Epithelial cell of esophagus (primary cell): ENCODE data around the gene CCBE1.

Source experiments
- DNase-seq: peaks from one replicate; pipeline ENCODE4 v3.0.0; 2010; ENCODE audit warnings: low read depth
- H3K4me3 ChIP-seq: 2 replicates; pipeline ENCODE4 v1.5.1; 2011; ENCODE audit warnings: mild to moderate bottlenecking, low read length, control low read depth
- TF ChIP-seq, protein P1 (sequence below): IDR thresholded peaks from 2 replicates; pipeline ENCODE4 v1.5.1; 2011; ENCODE audit warnings: low read depth, mild to moderate bottlenecking, low read length, control low read depth, inconsistent platforms; ENCODE audit not compliant: insufficient read depth; ENCODE audit errors: missing control alignments

CCBE1 gene

DNA sequence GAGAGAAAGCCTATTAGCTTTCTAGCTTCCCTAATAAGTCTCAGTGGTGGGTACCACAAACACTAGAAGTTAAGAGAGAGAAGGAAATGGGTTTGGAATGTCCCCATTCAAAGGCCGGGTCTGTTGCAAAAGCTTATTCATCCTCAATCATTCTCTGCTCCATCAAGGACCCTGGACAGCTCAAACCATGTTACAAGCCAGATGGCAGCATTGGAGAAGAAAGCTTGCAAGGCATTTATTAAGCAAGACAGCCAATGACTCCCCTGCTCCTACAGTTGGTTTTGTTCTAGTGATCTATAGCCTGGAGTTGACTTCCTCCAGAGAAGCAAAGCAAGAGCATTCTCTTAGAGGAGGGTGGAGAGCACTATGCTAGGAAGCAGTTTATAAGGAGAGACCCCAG, 251.2 kb downstream of the CCBE1 start:
- DNase-seq = peak; percentile 59
- TF ChIP-seq, protein P1, sequence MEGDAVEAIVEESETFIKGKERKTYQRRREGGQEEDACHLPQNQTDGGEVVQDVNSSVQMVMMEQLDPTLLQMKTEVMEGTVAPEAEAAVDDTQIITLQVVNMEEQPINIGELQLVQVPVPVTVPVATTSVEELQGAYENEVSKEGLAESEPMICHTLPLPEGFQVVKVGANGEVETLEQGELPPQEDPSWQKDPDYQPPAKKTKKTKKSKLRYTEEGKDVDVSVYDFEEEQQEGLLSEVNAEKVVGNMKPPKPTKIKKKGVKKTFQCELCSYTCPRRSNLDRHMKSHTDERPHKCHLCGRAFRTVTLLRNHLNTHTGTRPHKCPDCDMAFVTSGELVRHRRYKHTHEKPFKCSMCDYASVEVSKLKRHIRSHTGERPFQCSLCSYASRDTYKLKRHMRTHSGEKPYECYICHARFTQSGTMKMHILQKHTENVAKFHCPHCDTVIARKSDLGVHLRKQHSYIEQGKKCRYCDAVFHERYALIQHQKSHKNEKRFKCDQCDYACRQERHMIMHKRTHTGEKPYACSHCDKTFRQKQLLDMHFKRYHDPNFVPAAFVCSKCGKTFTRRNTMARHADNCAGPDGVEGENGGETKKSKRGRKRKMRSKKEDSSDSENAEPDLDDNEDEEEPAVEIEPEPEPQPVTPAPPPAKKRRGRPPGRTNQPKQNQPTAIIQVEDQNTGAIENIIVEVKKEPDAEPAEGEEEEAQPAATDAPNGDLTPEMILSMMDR = peak; percentile 14
- H3K4me3 ChIP-seq = no peak overlapping the region

DNA sequence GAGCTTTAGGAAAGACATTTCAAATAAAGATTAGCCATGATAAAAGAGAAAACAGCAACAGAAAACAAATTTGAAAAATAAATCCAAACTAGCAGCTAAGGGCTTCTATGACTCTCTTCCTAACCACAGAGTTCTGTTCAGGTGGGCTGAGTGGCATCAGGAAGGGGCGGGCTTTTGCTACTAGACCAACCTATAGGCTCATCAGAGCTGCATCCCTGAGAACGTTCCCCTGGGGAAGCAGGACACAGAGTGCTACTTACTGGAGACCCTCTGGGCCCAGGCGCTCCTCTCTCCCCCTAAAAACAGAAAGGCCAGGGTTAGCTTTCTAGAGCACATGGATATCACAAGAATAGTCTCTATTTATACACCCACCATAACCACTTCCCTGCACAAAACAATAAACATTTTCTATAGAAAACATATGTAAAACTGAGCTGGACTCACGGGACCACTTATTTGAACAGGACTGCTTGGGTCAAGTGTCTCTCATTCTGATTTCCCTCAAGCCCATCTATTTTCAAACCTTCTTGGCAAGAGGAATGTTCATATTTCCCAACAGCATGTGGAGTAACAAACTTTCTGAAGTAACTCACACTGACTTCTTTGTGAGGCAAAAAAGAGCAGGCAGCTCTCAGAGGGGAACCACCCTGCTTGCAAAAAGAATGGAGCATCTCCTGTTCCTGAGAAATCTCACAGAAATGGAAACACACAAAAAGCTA, 259.2 kb downstream of the CCBE1 start:
- TF ChIP-seq, protein P1 = no peak
- no peak overlapping the region for H3K4me3 ChIP-seq
- no peak for DNase-seq

DNA sequence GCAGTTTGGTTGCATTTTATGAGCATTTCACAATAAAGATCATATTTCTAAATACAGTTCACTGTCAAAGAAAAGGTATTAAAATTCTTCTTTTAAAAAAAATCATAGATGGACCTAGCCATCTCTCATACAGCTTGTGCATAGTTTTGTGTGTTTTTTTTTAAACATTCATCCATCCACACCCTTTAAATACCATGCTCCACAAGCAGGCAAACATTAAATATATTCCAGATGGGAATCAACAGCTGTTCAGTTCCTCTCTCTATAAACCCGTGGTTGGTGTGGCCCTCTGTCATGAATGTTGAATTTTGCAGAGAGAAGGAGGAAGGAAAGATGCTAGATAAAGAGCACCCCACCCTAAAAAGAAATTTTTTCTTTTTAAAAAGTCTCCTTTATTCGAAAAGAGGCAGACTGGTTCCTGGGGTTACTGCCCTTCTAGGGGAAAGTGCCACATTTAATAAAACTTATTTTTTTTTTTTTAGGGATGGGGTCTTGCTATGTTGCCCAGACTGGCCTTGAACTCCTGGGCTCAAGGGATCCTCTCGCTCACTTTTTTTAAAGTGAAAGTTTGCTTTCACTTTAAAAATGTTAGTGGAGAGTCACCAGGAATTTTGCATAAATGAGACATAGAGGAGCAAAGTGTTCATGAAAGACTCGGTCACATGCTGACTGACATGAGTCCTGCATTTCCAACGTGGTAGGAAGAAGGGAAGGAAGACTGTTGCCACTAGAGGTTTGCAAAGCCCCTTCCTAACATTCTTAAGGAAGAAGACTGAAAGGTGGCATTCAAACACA, 264.2 kb downstream of the CCBE1 start:
- DNase-seq = no peak
- TF ChIP-seq, protein P1 = no peak
- no peak overlapping the region for H3K4me3 ChIP-seq

DNA sequence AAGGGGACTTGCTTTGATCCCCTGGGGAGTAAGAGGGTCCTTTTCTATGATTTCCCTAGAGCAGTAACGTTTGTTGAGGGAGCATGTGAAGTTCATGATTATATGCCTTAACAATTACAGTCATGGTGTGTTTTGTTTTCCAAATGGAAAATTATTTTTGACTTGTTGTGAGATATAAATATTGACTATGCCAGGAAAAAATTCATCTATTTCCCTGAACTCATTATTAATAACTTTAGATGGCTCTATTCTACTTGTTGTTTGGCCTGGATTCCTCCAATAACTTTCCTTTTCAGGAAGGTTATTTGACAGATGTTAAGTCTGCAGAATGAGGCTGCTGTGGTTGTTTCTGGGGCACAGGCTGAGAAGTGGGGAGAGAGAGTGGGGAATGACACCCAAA, 266.1 kb downstream of the CCBE1 start:
- TF ChIP-seq, protein P1 = no peak
- no peak for DNase-seq
- H3K4me3 ChIP-seq = no peak overlapping the region

DNA sequence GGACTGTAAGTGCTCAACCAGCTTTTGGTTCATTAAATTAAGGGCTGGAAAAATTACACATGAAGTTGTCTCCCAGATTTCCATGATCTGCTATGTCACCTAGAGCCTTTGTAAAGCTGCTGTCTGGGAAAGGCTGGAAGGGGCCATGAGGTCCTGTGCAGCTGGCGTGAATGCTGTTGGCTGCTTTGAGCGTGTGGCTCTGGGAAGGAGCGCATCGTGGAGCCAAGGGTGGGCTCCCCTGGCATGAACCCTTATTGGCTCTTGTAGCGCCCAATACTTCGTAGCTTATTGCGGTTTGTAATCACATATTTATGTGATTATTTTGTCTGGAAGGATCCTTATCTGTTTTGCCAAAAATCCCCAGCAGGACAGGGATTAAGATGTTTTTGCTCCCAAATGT, 267.6 kb downstream of the CCBE1 start:
- no peak overlapping the region for H3K4me3 ChIP-seq
- no peak for DNase-seq
- TF ChIP-seq, protein P1 = no peak

DNA sequence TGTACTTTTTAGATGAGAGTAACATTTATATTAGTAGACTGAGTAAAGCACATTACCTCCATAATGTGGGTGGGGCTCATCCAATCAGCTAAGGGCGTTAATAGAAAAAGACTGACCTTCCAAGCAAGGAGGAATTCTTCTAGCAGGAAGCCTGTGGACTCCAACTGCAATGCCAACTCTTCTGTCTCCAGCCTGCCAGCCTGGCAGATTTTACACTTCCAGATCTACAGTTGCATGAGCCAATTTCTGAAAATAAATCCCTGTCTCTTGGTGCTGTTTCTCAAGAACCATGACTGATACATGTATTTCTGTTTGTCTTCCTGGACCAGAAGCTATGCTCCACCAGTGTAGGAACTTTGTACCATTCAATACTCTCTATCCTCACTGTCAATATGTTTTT, 269.2 kb downstream of the CCBE1 start:
- TF ChIP-seq, protein P1 = no peak
- no peak overlapping the region for H3K4me3 ChIP-seq

More for the DNA sequence above, 269.2 kb downstream of the CCBE1 start:
- no peak for DNase-seq
